ENCODE results near the gene RHBDL2. TPM values are rescaled to one million over a fixed set of nuclear protein-coding genes. Genes with fewer than 3 reads are reported as not detected.
A peak's percentile ranks its signal among the peaks of the same experiment; 100 is the strongest.
"Not testable (repeated sequence)": the region's sequence is repeated elsewhere in the genome, so short reads cannot be mapped to it uniquely, and the experiment has no call there.

The RHBDL2 gene
- total RNA-seq, 1 donor from 2014 or later, result not detected

GRCh38 chr1:38852780-38853179 is 88.8 kb downstream of the RHBDL2 start:
- peak overlapping the region; percentile 11 for H3K27ac Mint-ChIP-seq
- ChIA-PET POLR2A (no interaction called here), CTCF (no interaction called here)
- H3K4me3 Mint-ChIP-seq, result no peak overlapping the region
- TF ChIP-seq CTCF (IDR thresholded peaks at IDR 0.05), result no peak
- peaks cover 36% of the 10 kb centered on the region for H3K4me1 Mint-ChIP-seq
- H3K36me3 Mint-ChIP-seq (ENCODE audit: low read depth), result peaks cover 70% of the 10 kb centered on the region
- no peak for DNase-seq
- no peaks in the 10 kb centered on the region for H3K27me3 Mint-ChIP-seq
- intact Hi-C loops (cut with micrococcal nuclease), result loop anchor here (10.0 kb wide), 1 partner anchor 362 kb away; no protein-coding TSS in a partner anchor
- no peak for ATAC-seq (ENCODE audit: low read depth)
- no peaks in the 10 kb centered on the region for H3K9me3 Mint-ChIP-seq

GRCh38 chr1:38848071-38848470 is 93.6 kb downstream of the RHBDL2 start:
- intact Hi-C loops (cut with micrococcal nuclease), result no loop called here
- Mint-ChIP-seq H3K4me3 (no peak overlapping the region), H3K36me3 (ENCODE audit: low read depth) (peaks cover 78% of the 10 kb centered on the region), H3K27me3 (no peaks in the 10 kb centered on the region), H3K4me1 (peaks cover 27% of the 10 kb centered on the region), H3K9me3 (no peaks in the 10 kb centered on the region), H3K27ac (peak overlapping the region; percentile 67)
- POLR2A ChIA-PET, result interaction anchor here (0.7 to 1.2 kb wide), 2 partner anchors 11 to 143 kb away, joined by 3 to 8 read pairs; partner anchors contain the start of gene RRAGC
- ATAC-seq (ENCODE audit: low read depth), result peak; percentile 80
- CTCF ChIA-PET, result no interaction called here
- no peak for TF ChIP-seq CTCF (IDR thresholded peaks at IDR 0.05)
- DNase-seq, result no peak

GRCh38 chr1:38846210-38846609 is 95.4 kb downstream of the RHBDL2 start:
- POLR2A ChIA-PET, result no interaction called here
- Mint-ChIP-seq H3K36me3 (ENCODE audit: low read depth) (peaks cover 75% of the 10 kb centered on the region), H3K4me1 (peaks cover 22% of the 10 kb centered on the region), H3K9me3 (no peaks in the 10 kb centered on the region), H3K27ac (no peak overlapping the region), H3K27me3 (no peaks in the 10 kb centered on the region), H3K4me3 (no peak overlapping the region)
- intact Hi-C loops (cut with micrococcal nuclease), result no loop called here
- DNase-seq (no peak), ATAC-seq (ENCODE audit: low read depth) (no peak)
- CTCF ChIA-PET, result interaction anchor here (0.6 to 1.9 kb wide), 3 partner anchors 11 to 856 kb away, joined by 3 to 7 read pairs (median 3); no protein-coding TSS in a partner anchor
- no peak for TF ChIP-seq CTCF (IDR thresholded peaks at IDR 0.05)

GRCh38 chr1:38845088-38845487 is 96.5 kb downstream of the RHBDL2 start:
- H3K27me3 Mint-ChIP-seq; H3K9me3 Mint-ChIP-seq; intact Hi-C loops (cut with micrococcal nuclease); H3K27ac Mint-ChIP-seq; ATAC-seq (ENCODE audit: low read depth); DNase-seq; H3K4me3 Mint-ChIP-seq; POLR2A ChIA-PET: not testable (repeated sequence)
- peaks cover 73% of the 10 kb centered on the region for H3K36me3 Mint-ChIP-seq (ENCODE audit: low read depth)
- H3K4me1 Mint-ChIP-seq, result peaks cover 29% of the 10 kb centered on the region
- CTCF ChIA-PET, result interaction anchor here (1.9 kb wide), 1 partner anchor 10 kb away, joined by 7 read pairs; no protein-coding TSS in a partner anchor

GRCh38 chr1:38840281-38840680 is 101.3 kb downstream of the RHBDL2 start:
- TF ChIP-seq CTCF (IDR thresholded peaks at IDR 0.05), result no peak
- Mint-ChIP-seq H3K9me3 (no peaks in the 10 kb centered on the region), H3K27ac (no peak overlapping the region), H3K27me3 (no peaks in the 10 kb centered on the region), H3K4me1 (peaks cover 14% of the 10 kb centered on the region), H3K36me3 (ENCODE audit: low read depth) (peaks cover 70% of the 10 kb centered on the region), H3K4me3 (no peak overlapping the region)
- POLR2A ChIA-PET, result no interaction called here
- CTCF ChIA-PET, result no interaction called here
- intact Hi-C loops (cut with micrococcal nuclease), result no loop called here
- ATAC-seq (ENCODE audit: low read depth), result no peak
- no peak for DNase-seq

- H3K36me3 Mint-ChIP-seq (ENCODE audit: low read depth), result peaks cover 61% of the 10 kb centered on the region
- ChIA-PET POLR2A (interaction anchor here (0.7 kb wide), 1 partner anchor 647 kb away, joined by 3 read pairs; no protein-coding TSS in a partner anchor), CTCF (interaction anchor here (0.6 kb wide), 1 partner anchor 198 kb away, joined by 3 read pairs; no protein-coding TSS in a partner anchor)
- H3K9me3 Mint-ChIP-seq, result no peaks in the 10 kb centered on the region
- ATAC-seq (ENCODE audit: low read depth), result no peak
- H3K4me1 Mint-ChIP-seq, result peaks cover 13% of the 10 kb centered on the region
- DNase-seq, result no peak
- intact Hi-C loops (cut with micrococcal nuclease), result loop anchor here (5.0 to 10.0 kb wide), 2 partner anchors 862 to 945 kb away; no protein-coding TSS in a partner anchor
- H3K4me3 Mint-ChIP-seq, result no peak overlapping the region
- TF ChIP-seq CTCF (IDR thresholded peaks at IDR 0.05), result no peak
- no peaks in the 10 kb centered on the region for H3K27me3 Mint-ChIP-seq
- no peak overlapping the region for H3K27ac Mint-ChIP-seq
Observed at GRCh38 chr1:38839363-38839762, 102.3 kb downstream of the RHBDL2 start.

- Mint-ChIP-seq H3K4me1 (peaks cover 13% of the 10 kb centered on the region), H3K36me3 (ENCODE audit: low read depth) (peaks cover 36% of the 10 kb centered on the region)
- intact Hi-C loops (cut with micrococcal nuclease), result loop anchor here (5.0 to 10.0 kb wide), 2 partner anchors 859 to 942 kb away; no protein-coding TSS in a partner anchor
- H3K27me3 Mint-ChIP-seq; H3K27ac Mint-ChIP-seq; POLR2A ChIA-PET; DNase-seq; ATAC-seq (ENCODE audit: low read depth); H3K4me3 Mint-ChIP-seq; H3K9me3 Mint-ChIP-seq: not testable (repeated sequence)
- CTCF ChIA-PET, result interaction anchor here (2.4 kb wide), 1 partner anchor 811 kb away, joined by 16 read pairs; no protein-coding TSS in a partner anchor
Observed at GRCh38 chr1:38836316-38836715, 105.3 kb downstream of the RHBDL2 start.

All from activated B cell treated with CpG ODN at 0.5 μM for 24 hours (primary cell).